ENCODE measurements around the gene EPPIN.

- TF ChIP-seq, protein P1, sequence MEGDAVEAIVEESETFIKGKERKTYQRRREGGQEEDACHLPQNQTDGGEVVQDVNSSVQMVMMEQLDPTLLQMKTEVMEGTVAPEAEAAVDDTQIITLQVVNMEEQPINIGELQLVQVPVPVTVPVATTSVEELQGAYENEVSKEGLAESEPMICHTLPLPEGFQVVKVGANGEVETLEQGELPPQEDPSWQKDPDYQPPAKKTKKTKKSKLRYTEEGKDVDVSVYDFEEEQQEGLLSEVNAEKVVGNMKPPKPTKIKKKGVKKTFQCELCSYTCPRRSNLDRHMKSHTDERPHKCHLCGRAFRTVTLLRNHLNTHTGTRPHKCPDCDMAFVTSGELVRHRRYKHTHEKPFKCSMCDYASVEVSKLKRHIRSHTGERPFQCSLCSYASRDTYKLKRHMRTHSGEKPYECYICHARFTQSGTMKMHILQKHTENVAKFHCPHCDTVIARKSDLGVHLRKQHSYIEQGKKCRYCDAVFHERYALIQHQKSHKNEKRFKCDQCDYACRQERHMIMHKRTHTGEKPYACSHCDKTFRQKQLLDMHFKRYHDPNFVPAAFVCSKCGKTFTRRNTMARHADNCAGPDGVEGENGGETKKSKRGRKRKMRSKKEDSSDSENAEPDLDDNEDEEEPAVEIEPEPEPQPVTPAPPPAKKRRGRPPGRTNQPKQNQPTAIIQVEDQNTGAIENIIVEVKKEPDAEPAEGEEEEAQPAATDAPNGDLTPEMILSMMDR (conservative IDR thresholded peaks at IDR 0.05; ENCODE audit: low read length) = no peak
- no peak for TF ChIP-seq EZH2phosphoT487 (IDR thresholded peaks at IDR 0.05; ENCODE audit: borderline replicate concordance)
These were observed 17.6 kb upstream of the EPPIN start for GRCh38 chr20:45564760-45565276.

Measured in Loucy (cell line).